Activated CD8-positive, alpha-beta T cell treated with anti-CD3 and anti-CD28 coated beads, Interleukin-2, amount 10 ng/mL, durations not matched to agents 7 days and 5 days (primary cell): ENCODE data around the gene BRI3BP. TPM values are rescaled to one million over a fixed set of nuclear protein-coding genes. Genes with fewer than 3 reads are reported as not detected.
"Not testable (repeated sequence)": the region's sequence is repeated elsewhere in the genome, so short reads cannot be mapped to it uniquely, and the experiment has no call there.

Experiments
- ATAC-seq: fragments of 150-1000 bp; cut with Tn5 transposase; one replicate; pipeline ENCODE4 v1.10.0; 2021; ENCODE audit warnings: moderate library complexity
- CTCF ChIA-PET: fragments of 350-600 bp; sonication (Branson Sonifier 250); formaldehyde crosslinking; loops from one replicate; lab custom pipeline; 2021; ENCODE audit warnings: antibody characterized with exemption; lab: Charles Lee
- POLR2A ChIA-PET: fragments of 350-600 bp; sonication (Branson Sonifier 250); formaldehyde crosslinking; loops from one replicate; lab custom pipeline; 2021; ENCODE audit warnings: antibody characterized with exemption; lab: Charles Lee
- DNase-seq: peaks from one replicate; pipeline ENCODE4 v3.0.0-alpha.2; 2020
- H3K27ac Mint-ChIP-seq: one replicate; pipeline ENCODE4 v1.8.0; 2021; ENCODE audit warnings: mild to moderate bottlenecking, mixed read lengths
- H3K27me3 Mint-ChIP-seq: one replicate; pipeline ENCODE4 v1.8.0; 2021; ENCODE audit warnings: low read depth, mixed read lengths
- H3K36me3 Mint-ChIP-seq: one replicate; pipeline ENCODE4 v1.8.0; 2021; ENCODE audit warnings: low read depth, mixed read lengths
- H3K4me1 Mint-ChIP-seq: one replicate; pipeline ENCODE4 v1.8.0; 2021; ENCODE audit warnings: low read depth, mixed read lengths
- H3K4me3 Mint-ChIP-seq: one replicate; pipeline ENCODE4 v1.8.0; 2021; ENCODE audit warnings: mild to moderate bottlenecking, mixed read lengths
- H3K9me3 Mint-ChIP-seq: one replicate; pipeline ENCODE4 v1.8.0; 2022; ENCODE audit warnings: mixed read lengths; ENCODE audit not compliant: insufficient read depth
- total RNA-seq, 2 experiments: library from RNA; stranded (reverse); gene quantifications; one replicate each; pipeline ENCODE4 v1.2.3, GENCODE V29; 2021

The BRI3BP gene
- total RNA-seq, 2 experiments from 2014 or later: 26.5 to 27.0 TPM

DNA sequence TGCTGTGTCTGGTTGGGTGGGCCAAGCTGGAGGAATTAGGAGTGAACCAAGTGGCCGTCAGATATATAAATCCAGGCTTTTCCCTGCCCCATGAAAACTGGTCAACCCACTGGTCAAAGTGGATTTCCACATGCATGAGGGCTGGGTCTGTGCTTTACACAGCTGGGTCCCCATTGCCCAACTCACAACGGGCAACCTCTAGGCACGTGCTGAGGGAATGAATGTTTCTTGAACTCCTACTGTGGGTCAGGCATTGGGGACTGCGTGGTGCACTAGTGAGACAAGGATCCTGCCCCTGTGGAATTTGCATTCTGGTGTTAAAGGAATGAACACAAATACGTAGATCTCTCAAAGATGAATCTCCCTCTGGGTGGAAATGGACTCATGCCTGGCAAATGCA, 64.3 kb downstream of the BRI3BP start:
- POLR2A ChIA-PET: no interaction called here
- Mint-ChIP-seq H3K9me3 (no peaks in the 10 kb centered on the region), H3K4me1 (no peaks in the 10 kb centered on the region), H3K27ac (no peak overlapping the region), H3K27me3 (peaks cover 7% of the 10 kb centered on the region), H3K36me3 (no peaks in the 10 kb centered on the region), H3K4me3 (no peak overlapping the region)
- ATAC-seq (no peak), DNase-seq (no peak)
- CTCF ChIA-PET: no interaction called here

- Mint-ChIP-seq H3K4me3 (no peak overlapping the region), H3K9me3 (no peaks in the 10 kb centered on the region), H3K27me3 (peaks cover 11% of the 10 kb centered on the region), H3K27ac (no peak overlapping the region), H3K36me3 (no peaks in the 10 kb centered on the region), H3K4me1 (peaks cover 8% of the 10 kb centered on the region)
- no peak for ATAC-seq
- DNase-seq: no peak
- CTCF ChIA-PET: interaction anchor here (1.0 kb wide), 1 partner anchor 9 kb away, joined by 4 read pairs; no protein-coding TSS in a partner anchor
- POLR2A ChIA-PET: no interaction called here
Measured at GRCh38 chr12:125061229-125061628, 67.8 kb downstream of the BRI3BP start.

DNA sequence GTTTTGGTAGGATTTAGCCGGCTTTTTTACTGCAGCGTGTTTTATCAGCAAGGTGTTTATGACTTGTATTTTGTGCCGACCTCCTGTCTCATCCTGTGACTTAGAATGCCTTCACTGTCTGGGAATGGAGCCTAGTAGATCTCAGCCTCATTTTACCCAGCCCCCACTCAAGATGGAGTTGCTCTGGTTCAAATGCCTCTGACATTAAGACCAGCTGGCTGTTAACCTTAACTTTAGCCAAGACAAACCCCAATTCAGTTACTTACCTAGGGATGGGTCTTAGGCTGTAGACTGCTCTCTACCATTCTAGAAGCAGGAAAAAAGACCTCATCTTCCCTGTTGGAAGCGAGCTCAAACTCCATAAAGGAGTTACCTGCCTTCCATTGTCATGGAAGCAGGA, 70.1 kb downstream of the BRI3BP start:
- H3K4me3 Mint-ChIP-seq, H3K36me3 Mint-ChIP-seq, H3K9me3 Mint-ChIP-seq, POLR2A ChIA-PET, ATAC-seq, H3K27ac Mint-ChIP-seq, H3K27me3 Mint-ChIP-seq, DNase-seq: not testable (repeated sequence)
- peaks cover 17% of the 10 kb centered on the region for H3K4me1 Mint-ChIP-seq
- CTCF ChIA-PET: interaction anchor here (1.6 kb wide), 1 partner anchor 14 kb away, joined by 4 read pairs; no protein-coding TSS in a partner anchor

DNA sequence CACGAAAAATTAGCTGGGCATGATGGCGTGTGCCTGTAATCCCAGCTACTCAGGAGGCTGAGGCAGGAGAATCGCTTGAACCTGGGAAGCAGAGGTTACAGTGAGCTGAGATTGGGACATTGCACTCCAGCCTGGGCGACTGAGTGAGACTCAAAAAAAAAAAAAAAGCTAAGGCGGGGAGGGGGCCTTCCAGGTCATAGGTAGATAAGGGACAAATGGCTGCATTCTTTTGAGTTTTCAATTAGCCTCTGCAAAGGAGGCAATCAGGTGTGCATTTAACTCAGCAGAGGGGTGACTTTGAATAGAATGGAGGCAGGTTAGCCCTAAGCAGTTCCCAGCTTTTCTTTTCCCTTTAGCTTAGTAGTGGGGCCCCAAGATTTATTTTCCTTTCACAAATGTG, 71.0 kb downstream of the BRI3BP start:
- H3K27me3 Mint-ChIP-seq: peaks cover 7% of the 10 kb centered on the region
- H3K36me3 Mint-ChIP-seq: peaks cover 3% of the 10 kb centered on the region
- ChIA-PET CTCF (interaction anchor here (0.6 to 1.8 kb wide), 3 partner anchors 15 to 158 kb away, joined by 3 to 4 read pairs (median 3); no protein-coding TSS in a partner anchor), POLR2A (interaction anchor here (0.6 to 1.1 kb wide), 2 partner anchors 14 to 69 kb away, joined by 3 to 4 read pairs; no protein-coding TSS in a partner anchor)
- H3K4me1 Mint-ChIP-seq: peaks cover 17% of the 10 kb centered on the region
- no peak for ATAC-seq
- peak overlapping the region; percentile 66 for H3K4me3 Mint-ChIP-seq
- H3K27ac Mint-ChIP-seq: no peak overlapping the region
- no peak for DNase-seq
- H3K9me3 Mint-ChIP-seq: no peaks in the 10 kb centered on the region

DNA sequence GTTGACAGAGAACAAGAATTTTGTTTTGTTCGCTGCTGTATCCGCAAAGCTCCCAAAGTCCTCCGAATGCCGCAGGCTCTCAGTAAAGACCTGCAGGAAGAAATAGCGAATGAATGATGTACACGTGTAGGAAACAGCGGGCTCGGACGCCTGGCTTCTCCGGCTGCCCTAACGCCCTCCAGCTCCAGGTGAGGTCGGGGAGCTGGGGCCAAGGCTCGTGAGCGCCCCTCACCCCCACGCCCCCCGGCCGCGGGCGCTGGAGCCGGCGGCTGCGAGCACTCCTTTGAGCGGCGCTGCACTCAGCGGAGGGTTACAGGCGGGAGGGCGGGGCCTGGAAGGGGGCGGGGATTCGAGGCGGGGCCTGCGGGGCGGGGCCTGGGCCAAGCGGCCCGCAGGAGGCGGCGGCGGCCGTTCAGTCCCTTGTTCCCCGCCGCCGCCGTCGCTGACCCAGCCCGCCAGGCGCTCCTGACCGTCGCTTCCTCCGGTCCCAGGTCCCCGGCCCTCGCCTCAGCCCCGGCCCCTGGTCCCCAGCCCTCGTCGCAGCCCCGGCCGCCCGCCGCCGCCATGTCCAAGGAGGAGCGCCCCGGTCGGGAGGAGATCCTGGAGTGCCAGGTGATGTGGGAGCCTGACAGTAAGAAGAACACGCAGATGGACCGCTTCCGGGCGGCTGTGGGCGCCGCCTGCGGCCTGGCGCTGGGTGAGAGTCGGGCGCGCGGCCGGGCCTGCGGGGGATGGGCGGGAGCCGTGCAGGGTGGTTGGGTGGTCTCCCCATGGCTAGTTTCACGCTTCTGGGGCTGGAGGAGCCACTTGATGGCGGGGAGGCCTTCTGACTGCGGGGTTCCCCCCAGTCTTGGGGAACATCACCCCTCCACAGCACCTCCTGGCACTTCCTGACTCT, 71.8 kb downstream of the BRI3BP start, which contains the start of gene AACS:
TSS of gene AACS (plus strand) at position 415 of the 898 bp plus-strand sequence. CDS start at position 565, 150 bp downstream.
- peaks cover 17% of the 10 kb centered on the region for H3K4me1 Mint-ChIP-seq
- peak within 1 kb of the TSS; percentile 81 for H3K4me3 Mint-ChIP-seq
- peak within 1 kb of the TSS; percentile 74 for H3K27ac Mint-ChIP-seq
- H3K9me3 Mint-ChIP-seq: no peaks in the 10 kb centered on the region
- ATAC-seq (peak; percentile 97), DNase-seq (peak; percentile 81)
- H3K27me3 Mint-ChIP-seq: peaks cover 5% of the 10 kb centered on the region
- peaks cover 3% of the 10 kb centered on the region for H3K36me3 Mint-ChIP-seq
- CTCF ChIA-PET: interaction anchor here (0.6 to 1.8 kb wide), 3 partner anchors 72 to 159 kb away, joined by 3 to 4 read pairs (median 3); partner anchors contain the start of gene BRI3BP
- POLR2A ChIA-PET: interaction anchor here (1.1 kb wide), 1 partner anchor 15 kb away, joined by 4 read pairs; no protein-coding TSS in a partner anchor

DNA sequence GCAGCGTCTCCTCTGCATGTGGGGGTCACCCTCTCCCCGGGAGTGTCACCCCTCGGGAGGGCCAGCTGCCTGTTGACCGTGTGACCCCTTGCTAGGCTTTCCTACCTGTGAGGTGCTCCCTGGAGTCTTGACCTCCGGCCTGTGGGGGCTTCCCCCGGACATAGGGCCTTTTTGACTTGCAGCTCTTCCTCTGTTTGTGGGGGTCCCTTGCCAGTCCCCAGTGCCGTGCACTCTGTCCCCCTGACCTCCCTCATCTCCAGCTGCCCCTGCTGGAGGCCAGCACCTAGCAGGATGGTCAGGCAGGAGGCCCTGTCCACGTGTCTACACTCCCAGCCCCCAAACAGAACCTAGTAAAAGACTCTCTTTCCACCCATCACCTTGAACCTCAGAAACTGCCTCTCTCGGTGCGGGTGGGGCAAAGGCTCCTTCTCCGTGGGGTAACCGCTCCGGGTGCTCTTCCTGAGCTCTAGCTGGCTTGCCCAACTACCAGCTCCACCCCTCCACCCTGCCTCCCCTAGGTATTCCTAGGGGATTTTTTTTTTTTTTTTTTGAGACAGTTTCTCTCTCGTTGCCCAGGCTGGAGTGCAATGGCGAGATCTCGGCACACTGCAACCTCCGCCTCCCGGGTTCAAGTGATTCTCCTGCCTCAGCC, 72.6 kb downstream of the BRI3BP start:
- H3K27ac Mint-ChIP-seq: peak overlapping the region; percentile 74

GRCh38 chr12:125068391-125068790, 74.9 kb downstream of the BRI3BP start:
- CTCF ChIA-PET: no interaction called here
- Mint-ChIP-seq H3K36me3 (peaks cover 5% of the 10 kb centered on the region), H3K9me3 (no peaks in the 10 kb centered on the region), H3K4me1 (peaks cover 17% of the 10 kb centered on the region), H3K4me3 (no peak overlapping the region), H3K27me3 (no peaks in the 10 kb centered on the region), H3K27ac (no peak overlapping the region)
- no peak for DNase-seq
- no peak for ATAC-seq
- POLR2A ChIA-PET: no interaction called here

More for the DNA sequence above, 72.6 kb downstream of the BRI3BP start:
- no peaks in the 10 kb centered on the region for H3K9me3 Mint-ChIP-seq
- no peak for DNase-seq
- H3K27me3 Mint-ChIP-seq: peaks cover 4% of the 10 kb centered on the region
- CTCF ChIA-PET: interaction anchor here (1.1 to 1.8 kb wide), 2 partner anchors 72 to 160 kb away, joined by 3 to 4 read pairs; partner anchors contain the start of gene BRI3BP
- ATAC-seq: no peak
- H3K4me3 Mint-ChIP-seq: peak overlapping the region; percentile 81
- H3K4me1 Mint-ChIP-seq: peaks cover 17% of the 10 kb centered on the region
- POLR2A ChIA-PET: no interaction called here
- H3K36me3 Mint-ChIP-seq: peaks cover 3% of the 10 kb centered on the region

- H3K4me3 Mint-ChIP-seq: no peak overlapping the region
- POLR2A ChIA-PET: no interaction called here
- no peaks in the 10 kb centered on the region for H3K27me3 Mint-ChIP-seq
- ATAC-seq: no peak
- CTCF ChIA-PET: interaction anchor here (1.8 kb wide), 1 partner anchor 8 kb away, joined by 4 read pairs; no protein-coding TSS in a partner anchor
- H3K27ac Mint-ChIP-seq: no peak overlapping the region
- no peaks in the 10 kb centered on the region for H3K9me3 Mint-ChIP-seq
- H3K36me3 Mint-ChIP-seq: peaks cover 9% of the 10 kb centered on the region
- DNase-seq: no peak
- H3K4me1 Mint-ChIP-seq: peaks cover 15% of the 10 kb centered on the region
Measured at GRCh38 chr12:125069616-125070015, 76.2 kb downstream of the BRI3BP start.

GRCh38 chr12:125070112-125070511, 76.7 kb downstream of the BRI3BP start:
- H3K27me3 Mint-ChIP-seq: no peaks in the 10 kb centered on the region
- ChIA-PET POLR2A (interaction anchor here (0.6 kb wide), 1 partner anchor 270 kb away, joined by 3 read pairs; no protein-coding TSS in a partner anchor), CTCF (interaction anchor here (1.8 kb wide), 1 partner anchor 9 kb away, joined by 4 read pairs; no protein-coding TSS in a partner anchor)
- H3K4me3 Mint-ChIP-seq: no peak overlapping the region
- ATAC-seq (no peak), DNase-seq (no peak)
- no peak overlapping the region for H3K27ac Mint-ChIP-seq
- H3K4me1 Mint-ChIP-seq: peaks cover 13% of the 10 kb centered on the region
- H3K36me3 Mint-ChIP-seq: peaks cover 9% of the 10 kb centered on the region
- H3K9me3 Mint-ChIP-seq: no peaks in the 10 kb centered on the region

DNA sequence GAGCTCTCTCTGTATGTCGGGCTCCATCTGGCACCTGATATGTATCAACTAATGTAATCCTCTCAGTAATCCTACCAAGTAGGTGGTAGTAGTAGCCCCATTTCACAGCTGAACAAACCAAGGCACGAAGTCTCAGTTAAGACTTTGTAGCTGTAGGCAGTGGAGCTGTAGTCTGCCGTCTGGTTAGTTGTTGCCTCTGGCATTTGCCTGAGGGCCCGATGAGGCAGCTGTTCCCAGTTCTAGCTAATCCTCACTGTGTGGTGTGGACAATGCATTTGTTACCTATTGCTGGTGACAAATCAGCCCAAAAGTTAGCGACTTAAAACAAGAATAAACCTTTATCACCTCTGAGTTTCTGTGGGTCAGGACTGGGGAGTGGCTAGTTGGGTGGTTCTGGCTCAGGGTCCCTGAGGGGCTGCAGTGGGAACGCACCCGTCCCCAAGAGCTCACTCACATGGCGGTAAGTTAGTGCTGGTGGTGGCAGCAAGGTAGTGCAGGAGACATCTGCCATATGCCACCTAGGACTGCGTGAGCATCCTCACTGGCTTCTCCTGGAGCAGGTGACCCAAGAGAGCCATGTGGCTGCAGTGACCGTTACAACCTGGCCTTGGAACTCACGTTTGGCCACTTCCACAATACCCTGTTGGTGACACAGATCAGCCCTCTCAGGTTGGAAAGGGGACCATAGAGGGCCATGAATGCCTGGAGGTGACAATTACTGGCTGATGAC, 77.4 kb downstream of the BRI3BP start:
- ChIA-PET POLR2A (no interaction called here), CTCF (interaction anchor here (1.8 kb wide), 1 partner anchor 10 kb away, joined by 4 read pairs; no protein-coding TSS in a partner anchor)
- H3K36me3 Mint-ChIP-seq: peaks cover 11% of the 10 kb centered on the region
- no peak overlapping the region for H3K4me3 Mint-ChIP-seq
- DNase-seq (no peak), ATAC-seq (no peak)
- no peaks in the 10 kb centered on the region for H3K27me3 Mint-ChIP-seq
- H3K4me1 Mint-ChIP-seq: peaks cover 13% of the 10 kb centered on the region
- H3K27ac Mint-ChIP-seq: no peak overlapping the region
- H3K9me3 Mint-ChIP-seq: no peaks in the 10 kb centered on the region

DNA sequence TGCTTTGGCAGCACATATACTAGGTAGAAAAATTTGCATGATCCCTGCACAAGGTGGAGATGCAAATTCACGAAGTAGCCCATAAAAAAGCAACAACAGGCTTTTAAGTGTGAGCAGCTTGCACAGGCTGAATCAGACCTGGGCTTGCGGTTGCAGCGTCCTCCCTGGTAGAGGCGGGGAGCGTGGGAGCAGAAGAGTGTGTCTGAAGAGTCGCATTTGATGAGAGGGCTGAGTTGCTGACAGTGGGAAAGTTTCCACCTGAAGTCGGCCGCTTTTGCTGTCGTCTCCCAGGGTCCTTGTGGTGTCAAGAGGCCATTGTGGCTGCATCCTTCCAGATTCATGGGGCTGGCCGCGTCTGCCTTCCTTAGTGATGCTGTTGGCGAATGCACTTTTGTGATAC, 78.0 kb downstream of the BRI3BP start:
- ATAC-seq: no peak
- Mint-ChIP-seq H3K27me3 (no peaks in the 10 kb centered on the region), H3K9me3 (no peaks in the 10 kb centered on the region), H3K4me1 (peaks cover 9% of the 10 kb centered on the region), H3K36me3 (peaks cover 17% of the 10 kb centered on the region), H3K27ac (no peak overlapping the region), H3K4me3 (no peak overlapping the region)
- ChIA-PET CTCF (interaction anchor here (1.0 kb wide), 1 partner anchor 9 kb away, joined by 3 read pairs; no protein-coding TSS in a partner anchor), POLR2A (no interaction called here)
- DNase-seq: no peak
